Upper lobe of left lung (tissue), 4 donors: ENCODE results near the gene GINS1.
"Not testable (repeated sequence)": the region's sequence is repeated elsewhere in the genome, so short reads cannot be mapped to it uniquely, and the experiment has no call there.

Experiments used
- CTCF ChIP-seq, 6 experiments: fragments of 450-650 bp in 4 of 6; fragments of 200-600 bp in 2 of 6; sonication (generic) in 2 of 6; IDR thresholded peaks; one replicate each; pipeline ENCODE4 v1.5.1; 2016 to 2019; ENCODE audit warnings: antibody characterized with exemption in 6 of 6
- POLR2A ChIP-seq, 4 donors: fragments of 450-650 bp; IDR thresholded peaks; one replicate each; pipeline ENCODE4 v1.5.1; 2016 to 2017; ENCODE audit warnings: antibody characterized with exemption in 4 of 4, mild to moderate bottlenecking in 2 of 4

DNA sequence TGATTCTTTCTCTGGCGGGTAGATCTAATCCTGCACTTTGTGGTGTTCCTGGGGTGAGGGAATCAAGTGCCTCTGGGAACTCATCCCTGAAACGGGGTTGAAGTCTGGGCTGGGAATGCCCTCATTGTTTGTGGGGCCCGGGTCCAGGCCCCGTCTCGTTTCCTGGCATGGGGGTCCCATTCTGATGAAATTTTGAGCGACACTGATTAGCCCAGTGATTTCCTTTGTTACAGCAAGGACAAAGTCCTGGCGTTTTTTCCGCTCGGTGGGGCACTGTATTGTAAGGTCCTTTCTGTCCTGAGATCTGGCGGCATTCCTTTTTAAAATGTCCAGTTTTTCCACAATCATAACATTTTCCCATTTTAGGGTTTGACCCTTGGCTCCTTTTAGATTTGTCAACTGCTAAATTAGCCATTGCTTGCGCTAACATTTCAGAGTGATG, 7.2 kb upstream of the GINS1 start:
- TF ChIP-seq CTCF, POLR2A (IDR thresholded peaks at IDR 0.05): not testable (repeated sequence)
